B cell (primary cell): ENCODE results near the gene MCUB.

ENCODE experiments used
- EZH2 ChIP-seq: IDR thresholded peaks from 2 replicates; pipeline ENCODE4 v1.6.1; 2012; ENCODE audit warnings: borderline replicate concordance, low read depth, mild to moderate bottlenecking, moderate library complexity, low read length; ENCODE audit not compliant: insufficient read depth, poor library complexity, severe bottlenecking
- TF ChIP-seq, protein P1 (sequence below): fragments of 200-600 bp; IDR thresholded peaks from one replicate; pipeline ENCODE4 v1.8.0; 2022; ENCODE audit warnings: antibody characterized with exemption, mild to moderate bottlenecking

DNA sequence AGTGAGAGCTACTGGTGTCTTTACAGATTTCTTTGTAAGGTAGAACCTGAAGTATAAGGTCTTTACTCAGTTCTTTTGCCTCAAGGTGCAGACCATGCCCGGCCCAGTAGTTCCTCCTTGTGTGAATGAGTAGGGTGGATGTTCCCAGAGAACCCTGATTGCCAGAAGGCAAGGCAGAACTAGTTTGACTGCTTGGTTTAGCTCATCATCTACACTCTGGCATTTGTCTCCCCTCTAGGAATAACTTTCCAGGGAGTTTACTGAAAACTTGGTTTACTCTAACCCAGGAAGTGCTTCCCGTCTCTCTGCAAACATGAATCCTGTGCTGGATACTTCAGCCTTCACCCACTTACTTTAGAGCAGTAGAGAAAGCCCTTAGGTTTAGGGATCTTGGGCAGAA, 29.1 kb downstream of the MCUB start:
- TF ChIP-seq, protein P1, sequence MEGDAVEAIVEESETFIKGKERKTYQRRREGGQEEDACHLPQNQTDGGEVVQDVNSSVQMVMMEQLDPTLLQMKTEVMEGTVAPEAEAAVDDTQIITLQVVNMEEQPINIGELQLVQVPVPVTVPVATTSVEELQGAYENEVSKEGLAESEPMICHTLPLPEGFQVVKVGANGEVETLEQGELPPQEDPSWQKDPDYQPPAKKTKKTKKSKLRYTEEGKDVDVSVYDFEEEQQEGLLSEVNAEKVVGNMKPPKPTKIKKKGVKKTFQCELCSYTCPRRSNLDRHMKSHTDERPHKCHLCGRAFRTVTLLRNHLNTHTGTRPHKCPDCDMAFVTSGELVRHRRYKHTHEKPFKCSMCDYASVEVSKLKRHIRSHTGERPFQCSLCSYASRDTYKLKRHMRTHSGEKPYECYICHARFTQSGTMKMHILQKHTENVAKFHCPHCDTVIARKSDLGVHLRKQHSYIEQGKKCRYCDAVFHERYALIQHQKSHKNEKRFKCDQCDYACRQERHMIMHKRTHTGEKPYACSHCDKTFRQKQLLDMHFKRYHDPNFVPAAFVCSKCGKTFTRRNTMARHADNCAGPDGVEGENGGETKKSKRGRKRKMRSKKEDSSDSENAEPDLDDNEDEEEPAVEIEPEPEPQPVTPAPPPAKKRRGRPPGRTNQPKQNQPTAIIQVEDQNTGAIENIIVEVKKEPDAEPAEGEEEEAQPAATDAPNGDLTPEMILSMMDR, result no peak
- no peak for TF ChIP-seq EZH2
